ENCODE measurements around the gene EGFL8. TPM values are rescaled to one million over a fixed set of nuclear protein-coding genes. Genes with fewer than 3 reads are reported as not detected.
"Not testable (repeated sequence)": the region's sequence is repeated elsewhere in the genome, so short reads cannot be mapped to it uniquely, and the experiment has no call there.

The EGFL8 gene
- total and polyA plus RNA-seq, 12 donors = 6.7 to 32.8 (median 8.4) TPM

DNA sequence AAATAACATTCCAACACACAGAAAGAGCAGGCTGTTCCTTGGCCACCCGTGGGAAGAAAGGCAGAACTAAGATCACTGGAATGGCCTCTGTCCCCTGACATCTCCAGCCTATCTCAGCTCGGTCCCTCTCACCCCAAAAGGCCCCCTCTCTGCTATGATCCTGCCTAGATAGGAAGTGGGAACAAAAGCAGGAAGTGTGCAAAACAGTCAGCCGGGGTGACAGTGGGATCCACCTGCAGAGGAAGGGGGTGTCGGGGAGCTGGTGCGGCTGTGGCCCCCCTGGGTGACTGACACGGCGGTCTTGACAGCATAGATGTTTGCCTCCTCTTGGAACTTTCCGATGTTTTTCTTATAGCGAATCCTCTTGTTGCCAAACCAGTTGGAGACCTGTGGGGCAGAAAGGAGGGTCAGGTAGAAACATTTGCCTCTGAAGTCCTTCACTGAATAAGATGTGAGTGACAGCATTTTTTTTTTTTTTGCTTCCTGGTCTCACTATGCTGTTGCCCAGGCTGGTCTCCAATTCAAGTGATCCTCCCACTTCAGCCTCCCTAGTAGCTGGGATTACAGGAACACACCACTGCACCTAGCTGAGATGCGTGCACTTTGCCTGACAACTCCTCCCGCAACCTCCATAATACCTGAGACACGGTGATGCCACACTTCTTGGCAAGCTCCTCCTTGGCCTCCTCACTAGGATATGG, 22.8 kb downstream of the EGFL8 start:
- 60 to 66% methylated on average over 12 of the region's 12 CpGs for WGBS, 2 donors
- H3K27ac ChIP-seq = peak overlapping the region in 9 of 10 donors; percentile 60 to 99 (median 76)
- DNase-seq (no peak), ATAC-seq (no peak)
- no peaks in the 10 kb centered on the region for H3K9me3 ChIP-seq
- peaks cover 0 to 50% (median 21%) of the 10 kb centered on the region in 9 donors for H3K36me3 ChIP-seq
- TF ChIP-seq, protein P1, sequence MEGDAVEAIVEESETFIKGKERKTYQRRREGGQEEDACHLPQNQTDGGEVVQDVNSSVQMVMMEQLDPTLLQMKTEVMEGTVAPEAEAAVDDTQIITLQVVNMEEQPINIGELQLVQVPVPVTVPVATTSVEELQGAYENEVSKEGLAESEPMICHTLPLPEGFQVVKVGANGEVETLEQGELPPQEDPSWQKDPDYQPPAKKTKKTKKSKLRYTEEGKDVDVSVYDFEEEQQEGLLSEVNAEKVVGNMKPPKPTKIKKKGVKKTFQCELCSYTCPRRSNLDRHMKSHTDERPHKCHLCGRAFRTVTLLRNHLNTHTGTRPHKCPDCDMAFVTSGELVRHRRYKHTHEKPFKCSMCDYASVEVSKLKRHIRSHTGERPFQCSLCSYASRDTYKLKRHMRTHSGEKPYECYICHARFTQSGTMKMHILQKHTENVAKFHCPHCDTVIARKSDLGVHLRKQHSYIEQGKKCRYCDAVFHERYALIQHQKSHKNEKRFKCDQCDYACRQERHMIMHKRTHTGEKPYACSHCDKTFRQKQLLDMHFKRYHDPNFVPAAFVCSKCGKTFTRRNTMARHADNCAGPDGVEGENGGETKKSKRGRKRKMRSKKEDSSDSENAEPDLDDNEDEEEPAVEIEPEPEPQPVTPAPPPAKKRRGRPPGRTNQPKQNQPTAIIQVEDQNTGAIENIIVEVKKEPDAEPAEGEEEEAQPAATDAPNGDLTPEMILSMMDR (IDR thresholded peaks at IDR 0.05) = no peak
- peaks cover 19 to 86% (median 68%) of the 10 kb centered on the region in 9 donors for H3K4me1 ChIP-seq
- no peaks in the 10 kb centered on the region for H3K27me3 ChIP-seq
- H3K4me3 ChIP-seq = peak overlapping the region in 1 of 10 donors; percentile 82
- intact Hi-C loops (cut with DNase I) = no loop called here

DNA sequence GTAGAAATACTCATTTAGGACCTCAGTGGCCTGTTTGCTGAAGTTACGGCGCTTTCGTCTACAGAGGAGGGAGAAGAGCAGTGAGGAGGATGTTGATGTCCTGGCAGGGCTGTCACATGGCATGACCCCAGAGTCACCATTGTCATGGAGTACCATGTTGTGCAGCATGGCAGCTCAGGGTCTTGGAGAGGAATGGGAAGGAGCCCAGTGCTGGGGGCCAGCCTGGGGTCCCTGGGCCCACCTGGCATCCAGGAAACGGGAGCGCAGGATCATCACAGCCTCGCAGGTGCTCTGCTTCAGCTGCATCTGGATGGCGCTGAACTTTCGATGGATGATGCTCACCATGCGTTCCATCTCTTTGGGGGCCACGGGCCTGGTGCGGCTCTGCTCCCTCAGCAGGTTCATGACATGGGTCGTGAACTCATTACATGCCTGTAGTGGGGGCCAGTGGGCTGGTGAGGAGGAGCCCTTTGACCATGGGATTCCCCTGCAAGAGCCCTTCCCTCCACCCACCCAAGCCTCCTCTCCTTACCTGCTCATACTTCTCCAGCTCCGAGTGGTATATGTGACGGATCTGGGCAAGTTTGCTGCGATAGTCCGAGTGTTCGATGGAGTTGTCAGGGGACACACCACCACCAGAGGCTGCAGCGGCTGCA, 23.5 kb downstream of the EGFL8 start:
- 70 to 75% methylated on average over 16 to 18 of the region's 18 CpGs for WGBS, 2 donors
- DNase-seq; ATAC-seq; intact Hi-C loops (cut with DNase I); H3K27me3 ChIP-seq; H3K9me3 ChIP-seq: not testable (repeated sequence)
- Histone ChIP-seq H3K4me3 (peak overlapping the region in 7 of 10 donors; percentile 75 to 83 (median 80)), H3K27ac (peak overlapping the region in 9 of 10 donors; percentile 94 to 99 (median 99)), H3K36me3 (peaks cover 0 to 43% (median 15%) of the 10 kb centered on the region in 9 donors), H3K4me1 (peaks cover 19 to 87% (median 74%) of the 10 kb centered on the region in 9 donors)

DNA sequence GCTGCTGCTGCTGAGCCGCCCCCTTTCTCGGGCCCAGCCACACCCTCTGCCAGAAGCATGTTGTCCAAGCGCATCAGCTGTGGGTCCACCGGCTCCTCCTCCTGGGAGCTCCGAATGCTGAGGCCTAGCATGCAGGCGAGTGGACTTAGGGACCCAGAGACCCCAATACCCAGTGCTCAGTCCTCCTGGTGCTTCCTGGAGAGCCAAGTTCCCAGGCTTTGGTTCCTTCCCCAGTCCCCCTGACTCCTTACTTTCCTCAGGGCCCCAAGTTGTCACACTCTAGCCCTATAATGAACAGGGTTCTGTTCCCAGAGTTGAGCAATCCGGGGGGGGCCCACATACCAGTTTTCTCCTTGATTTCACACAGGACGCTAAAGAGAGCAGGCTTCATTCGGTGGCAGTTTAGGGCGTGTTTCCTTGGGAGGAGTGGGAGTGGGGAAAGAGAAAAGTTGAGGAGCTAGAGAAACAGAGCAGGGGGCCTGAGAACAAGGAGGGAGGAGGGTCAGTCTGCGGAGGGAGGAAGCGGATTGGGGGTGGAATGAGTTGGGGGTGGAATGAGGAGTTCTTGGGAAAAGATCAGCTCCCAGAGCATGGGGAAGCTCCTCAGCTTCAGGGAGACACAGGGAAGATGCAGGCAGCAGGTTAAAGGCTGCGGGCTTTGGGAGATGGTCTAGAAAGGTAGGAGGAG, 24.1 kb downstream of the EGFL8 start:
- Histone ChIP-seq H3K4me1 (peaks cover 19 to 87% (median 76%) of the 10 kb centered on the region in 9 donors), H3K4me3 (peak overlapping the region; percentile 44 to 85 (median 80)), H3K27me3 (no peaks in the 10 kb centered on the region), H3K27ac (peak overlapping the region; percentile 71 to 99 (median 98)), H3K9me3 (no peaks in the 10 kb centered on the region), H3K36me3 (peaks cover 0 to 36% (median 15%) of the 10 kb centered on the region in 9 donors)
- 16% methylated on average over 11 to 13 of the region's 13 CpGs for WGBS, 2 donors
- DNase-seq (no peak), ATAC-seq (no peak)
- intact Hi-C loops (cut with DNase I) = no loop called here
- TF ChIP-seq, protein P1 (IDR thresholded peaks at IDR 0.05) = no peak

DNA sequence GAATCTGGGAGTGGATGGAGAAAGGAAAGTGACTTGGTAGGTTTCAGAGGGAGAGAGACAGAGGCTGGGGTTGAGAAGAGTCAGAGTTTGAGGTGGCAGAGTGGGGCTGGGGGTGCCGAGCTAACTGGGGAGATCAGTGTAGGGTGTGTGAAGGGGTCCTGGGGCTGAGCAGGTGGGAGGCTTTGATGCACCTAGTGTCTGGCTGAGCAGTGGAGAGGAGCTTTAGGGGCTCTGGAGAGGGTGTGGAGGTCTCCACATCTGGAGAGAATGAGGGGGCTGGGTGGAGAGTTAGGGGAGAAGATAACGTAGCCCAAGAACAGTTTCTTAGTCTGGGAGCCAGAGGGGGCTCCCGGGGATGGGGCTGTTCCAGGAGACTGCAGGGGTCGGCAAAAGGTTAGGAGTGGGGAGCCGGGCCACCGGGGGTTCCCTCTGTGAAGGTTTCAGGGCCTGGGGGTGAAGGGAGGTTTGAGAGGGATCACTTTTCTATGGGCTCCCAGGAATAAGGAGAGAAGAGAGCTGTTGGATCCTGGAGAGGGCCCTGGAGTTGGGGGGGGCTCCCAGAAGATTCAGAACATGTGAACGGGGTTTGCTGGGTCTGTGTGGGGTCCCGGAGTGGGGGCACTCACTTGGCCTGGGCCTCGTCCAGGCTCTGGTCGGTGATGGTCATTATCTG, 24.8 kb downstream of the EGFL8 start:
- Histone ChIP-seq H3K9me3 (no peaks in the 10 kb centered on the region), H3K27me3 (no peaks in the 10 kb centered on the region), H3K4me3 (peak overlapping the region; percentile 44 to 85 (median 80)), H3K27ac (peak overlapping the region; percentile 71 to 99 (median 98)), H3K36me3 (peaks cover 0 to 36% (median 15%) of the 10 kb centered on the region in 9 donors), H3K4me1 (peaks cover 15 to 86% (median 74%) of the 10 kb centered on the region in 9 donors)
- intact Hi-C loops (cut with DNase I) = no loop called here
- DNase-seq (no peak), ATAC-seq (peak in 3 of 8 donors; percentile 0 to 8 (median 2))
- TF ChIP-seq, protein P1 (IDR thresholded peaks at IDR 0.05) = no peak
- WGBS, 2 donors = 2 to 4% methylated on average over 10 of the region's 10 CpGs

All from heart right ventricle (tissue), 16 donors.